ENCODE results near the gene TRMO. TPM values are rescaled to one million over a fixed set of nuclear protein-coding genes. Genes with fewer than 3 reads are reported as not detected.
A peak's percentile ranks its signal among the peaks of the same experiment; 100 is the strongest.

The TRMO gene
- total and polyA plus RNA-seq, 2 of the 8 experiments (the other 6 are each of a cell fraction or from before 2014, with no cell fraction given) = 4.6 to 5.6 TPM

DNA sequence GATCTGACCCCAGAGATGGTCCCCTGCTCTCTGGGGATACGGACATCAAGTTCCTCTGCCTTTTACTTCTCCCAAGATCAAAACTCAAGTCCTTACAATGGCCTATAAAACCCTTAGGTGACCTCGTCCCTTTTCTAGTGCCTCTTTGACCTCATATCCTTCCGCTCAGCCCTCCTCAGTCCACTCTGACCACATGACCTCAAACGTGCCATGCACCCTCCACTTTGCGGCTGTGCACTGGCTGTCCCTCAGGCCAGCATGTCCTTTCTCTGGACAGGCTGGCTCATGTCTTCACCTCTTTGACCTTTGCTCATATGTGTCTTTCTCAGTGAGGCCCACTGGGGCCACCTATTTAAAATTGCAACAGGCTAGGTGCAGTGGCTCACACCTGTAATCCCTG, 14.7 kb downstream of the TRMO start:
- no peak overlapping the region for H3K4me3 ChIP-seq (ENCODE audit: extremely low read depth in 1 of 4, insufficient read depth in 2 of 4, low read depth in 3 of 4, low read length in 4 of 4)
- H2BK15ac ChIP-seq (ENCODE audit: low read length) = no peak overlapping the region
- no peaks in the 10 kb centered on the region for H3K27me3 ChIP-seq (replicated peaks in 1 of 4; ENCODE audit: control insufficient read depth in 3 of 4, extremely low read depth in 1 of 4, insufficient read depth in 3 of 4, low read length in 3 of 4)
- no peak overlapping the region for H4K5ac ChIP-seq (ENCODE audit: insufficient read length, low read depth, low read length)
- H3K14ac ChIP-seq (ENCODE audit: insufficient read length) = no peak overlapping the region
- peaks cover 3% of the 10 kb centered on the region; the same call in 1 of the 2 replicates for H3K79me1 ChIP-seq (ENCODE audit: low read depth, low read length)
- no peak overlapping the region for H3K23ac ChIP-seq (ENCODE audit: insufficient read length)
- H3K79me2 ChIP-seq (ENCODE audit: control insufficient read depth in 1 of 2, insufficient read depth in 2 of 2, low read length in 2 of 2) = no peaks in the 10 kb centered on the region
- no peak overlapping the region for H4K8ac ChIP-seq (ENCODE audit: extremely low read depth, insufficient read depth, low read length)
- ChIA-PET CTCF (ENCODE audit: partially characterized antibody) (interaction anchor here (1.1 to 1.2 kb wide), 2 partner anchors 10 to 18 kb away, joined by 4 to 6 read pairs; no protein-coding TSS in a partner anchor), POLR2A (ENCODE audit: partially characterized antibody) (interaction anchor here (0.7 to 1.7 kb wide), 2 partner anchors 14 to 474 kb away, joined by 3 to 5 read pairs; partner anchors contain the start of gene TRMO)
- H3K9ac ChIP-seq (replicated peaks in 1 of 4; ENCODE audit: extremely low read depth in 1 of 4, low read depth in 3 of 4, low read length in 3 of 4) = no peak overlapping the region
- no peak overlapping the region for H3K27ac ChIP-seq (ENCODE audit: low read depth, low read length)
- FAIRE-seq (no peak), DNase-seq (ENCODE audit: low read depth in 1 of 2, low spot score in 2 of 2) (no peak)
- H2AFZ ChIP-seq (ENCODE audit: low read length) = no peak overlapping the region
- peak overlapping the region; percentile 78 for H3K4ac ChIP-seq (replicated peaks; ENCODE audit: insufficient read length, low read depth, low read length)
- H3K23me2 ChIP-seq (ENCODE audit: low read depth, low read length) = no peaks in the 10 kb centered on the region
- H4K20me1 ChIP-seq (replicated peaks in 1 of 2; ENCODE audit: control insufficient read depth in 1 of 2, insufficient read depth in 2 of 2, low read length in 2 of 2) = peaks cover 0 to 3% of the 10 kb centered on the region in 2 experiments
- H2AK5ac ChIP-seq (ENCODE audit: low read depth, low read length) = no peak overlapping the region
- H2BK20ac ChIP-seq (ENCODE audit: low read length) = no peak overlapping the region
- H3K9me3 ChIP-seq (ENCODE audit: insufficient read depth in 2 of 2, low read depth in 1 of 2, low read length in 1 of 2) = no peaks in the 10 kb centered on the region
- no peak overlapping the region for H3K56ac ChIP-seq (replicated peaks; ENCODE audit: insufficient read length, low read depth, low read length)
- no peak overlapping the region for H4K91ac ChIP-seq (replicated peaks; ENCODE audit: insufficient read length, low read length)
- H2BK5ac ChIP-seq (ENCODE audit: low read depth, low read length) = no peak overlapping the region
- no peak for TF ChIP-seq POLR2A (IDR thresholded peaks at IDR 0.05; ENCODE audit: control extremely low read depth in 1 of 2, low read depth in 2 of 2, low read length in 2 of 2)
- no peaks in the 10 kb centered on the region for H3K4me1 ChIP-seq (replicated peaks in 1 of 4; ENCODE audit: control insufficient read depth in 3 of 4, insufficient read depth in 4 of 4, low read length in 3 of 4)
- H3K18ac ChIP-seq (ENCODE audit: extremely low read depth, low read length) = no peak overlapping the region
- H2BK120ac ChIP-seq (replicated peaks; ENCODE audit: low read depth, low read length) = no peak overlapping the region
- no peak overlapping the region for H3K4me2 ChIP-seq (ENCODE audit: insufficient read depth in 1 of 2, low read depth in 2 of 2, low read length in 2 of 2)
- peaks cover 0 to 4% (median 1%) of the 10 kb centered on the region in 4 experiments; a peak in 3 of 8 replicates for H3K36me3 ChIP-seq (ENCODE audit: control insufficient read depth in 2 of 4, insufficient read depth in 4 of 4, low read length in 3 of 4)
- no peak overlapping the region for H2BK12ac ChIP-seq (ENCODE audit: low read depth, low read length)
- WGBS, 2 experiments (ENCODE audit: extremely low coverage in 1 of 2, insufficient coverage in 1 of 2, insufficient read length in 1 of 2, insufficient replicate concordance in 2 of 2, low coverage in 1 of 2, low lambda C conversion rate in 2 of 2, missing lambda C conversion rate in 1 of 2) = 86% methylated on average over 5 of the region's 5 CpGs; no CpG with 5 or more reads in 1 of the 2 experiments

Measured in H1 (cell line).